ENCODE measurements around the gene GIN1.
"Not testable (repeated sequence)": the region's sequence is repeated elsewhere in the genome, so short reads cannot be mapped to it uniquely, and the experiment has no call there.

Gene GIN1, protein sequence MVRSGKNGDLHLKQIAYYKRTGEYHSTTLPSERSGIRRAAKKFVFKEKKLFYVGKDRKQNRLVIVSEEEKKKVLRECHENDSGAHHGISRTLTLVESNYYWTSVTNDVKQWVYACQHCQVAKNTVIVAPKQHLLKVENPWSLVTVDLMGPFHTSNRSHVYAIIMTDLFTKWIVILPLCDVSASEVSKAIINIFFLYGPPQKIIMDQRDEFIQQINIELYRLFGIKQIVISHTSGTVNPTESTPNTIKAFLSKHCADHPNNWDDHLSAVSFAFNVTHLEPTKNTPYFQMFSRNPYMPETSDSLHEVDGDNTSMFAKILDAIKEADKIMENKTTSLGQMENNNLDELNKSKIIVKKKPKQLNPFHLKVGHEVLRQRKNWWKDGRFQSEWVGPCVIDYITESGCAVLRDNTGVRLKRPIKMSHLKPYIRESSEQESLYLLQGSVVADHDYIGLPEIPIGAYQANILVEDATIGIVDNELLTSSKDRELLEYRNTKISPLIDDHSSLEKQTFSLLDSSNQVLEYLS

DNA sequence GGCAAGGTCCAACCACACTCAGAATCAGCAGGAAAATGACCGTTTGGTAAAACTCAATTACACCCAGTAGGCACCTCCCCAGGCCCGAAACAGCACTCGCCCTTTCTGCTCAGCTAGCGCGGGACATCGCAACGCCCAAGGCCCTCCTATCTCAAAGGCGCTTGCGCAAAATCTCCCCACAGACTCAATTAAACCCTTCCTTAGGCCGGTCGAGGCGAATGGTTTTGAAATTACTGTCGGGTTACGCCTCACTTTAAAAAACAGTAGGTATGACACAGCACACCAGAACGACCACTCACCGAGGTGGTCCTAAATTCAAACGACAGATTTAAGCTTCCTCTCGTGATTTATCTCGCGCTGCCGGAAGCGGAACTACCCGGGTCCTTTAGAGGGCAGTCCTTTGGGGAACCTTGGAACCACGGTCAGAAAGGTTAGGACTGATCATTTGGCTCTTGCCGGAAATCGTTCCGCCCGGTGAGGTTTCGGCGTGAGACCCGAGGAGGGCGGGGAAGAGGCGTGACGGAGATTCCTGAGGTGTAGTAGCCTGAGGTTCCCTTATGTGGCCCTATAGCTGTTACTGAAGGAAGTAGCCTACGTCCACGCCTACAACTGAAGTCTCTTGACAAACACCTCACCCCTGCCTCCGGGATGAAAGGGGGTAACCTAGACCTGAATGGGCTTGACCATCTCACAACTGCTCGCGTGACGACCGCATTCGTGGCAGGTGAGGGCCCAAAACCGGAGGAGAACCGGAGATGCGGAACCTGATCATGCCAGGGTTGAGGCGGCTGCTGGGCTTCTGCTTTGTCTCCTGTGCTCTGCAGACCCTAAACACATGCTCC is at the start of gene GIN1, which contains the start of gene PPIP5K2:
GIN1 (minus strand) TSS at position 374 of the 842 bp plus-strand sequence. CDS start 11,431 bp downstream, outside the sequence.
PPIP5K2 (plus strand) TSS at position 537 of the 842 bp plus-strand sequence. CDS start 9,289 bp downstream, outside the sequence.
- DNase-seq = peak; percentile 96

DNA sequence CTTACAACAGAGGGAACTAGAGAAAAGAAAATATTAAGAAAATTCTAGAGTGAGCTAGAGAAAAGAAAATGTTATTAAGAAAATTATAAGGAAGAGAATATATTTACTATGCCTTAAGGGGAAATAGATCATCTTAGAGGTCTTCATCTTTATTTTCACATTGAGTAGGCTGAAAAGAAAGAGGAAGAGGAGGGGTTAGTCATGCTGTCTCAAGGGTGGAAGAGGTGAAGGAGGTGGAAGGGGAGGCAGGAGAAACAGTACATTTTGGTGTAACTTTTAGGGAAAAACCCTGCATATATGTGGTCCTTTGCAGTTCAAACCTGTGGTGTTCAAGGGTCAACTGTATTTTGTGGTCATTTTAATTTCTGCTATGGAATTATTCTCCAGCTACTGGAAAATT is 46.8 kb upstream of the GIN1 start:
- DNase-seq = no peak

DNA sequence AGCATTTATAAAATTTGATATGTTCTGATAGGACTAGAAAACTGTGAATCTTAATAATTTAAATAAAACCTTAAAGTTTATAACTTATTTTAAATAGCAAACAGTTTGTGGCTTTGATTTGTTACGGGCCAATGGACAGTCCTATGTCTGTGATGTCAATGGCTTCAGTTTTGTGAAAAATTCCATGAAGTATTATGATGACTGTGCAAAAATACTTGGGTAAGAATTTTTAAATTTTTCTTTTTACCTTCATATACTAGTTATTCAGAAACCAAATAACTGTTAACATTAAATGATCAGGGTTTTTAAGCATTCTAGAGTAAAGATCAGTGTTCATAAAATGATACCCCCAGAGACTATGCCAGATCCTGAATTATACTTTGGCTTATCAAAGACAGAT is 31.2 kb upstream of the GIN1 start:
- no peak for DNase-seq

DNA sequence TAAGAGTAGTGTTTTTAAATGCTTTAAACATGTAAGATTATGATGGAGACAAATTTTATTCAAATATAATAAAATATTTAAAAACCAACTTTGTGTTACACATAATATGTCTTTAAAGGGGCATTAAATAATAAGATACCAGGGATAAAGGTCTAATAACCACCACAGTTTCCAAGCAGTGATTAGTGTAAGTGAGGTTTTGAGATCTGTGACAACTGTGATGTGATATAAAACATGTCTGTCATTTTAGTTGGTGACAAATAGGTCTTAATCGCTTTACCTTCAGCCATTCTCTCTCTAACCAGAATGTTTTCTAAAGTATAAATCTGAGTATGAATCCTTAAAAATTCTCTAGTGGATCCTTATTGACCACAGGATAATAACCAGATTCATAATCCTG is 28.3 kb upstream of the GIN1 start:
- no peak for DNase-seq

DNA sequence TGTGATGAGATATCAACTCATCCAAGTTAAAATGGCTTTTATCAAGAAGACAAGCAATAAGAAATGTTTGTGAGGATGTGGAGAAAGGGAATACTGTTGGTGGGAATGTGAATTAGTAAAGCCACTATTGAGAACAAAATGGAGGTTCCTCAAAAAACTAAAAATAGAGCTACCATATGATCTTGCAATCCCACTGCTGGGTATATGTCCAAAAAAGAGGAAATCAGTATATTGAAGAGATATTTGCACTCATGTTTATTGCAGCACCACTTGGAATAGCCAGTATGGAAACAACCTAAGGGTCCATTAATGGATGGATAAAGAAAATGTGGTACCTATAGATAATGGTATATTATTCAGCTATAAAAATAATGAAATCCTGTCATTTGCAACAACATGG is 25.3 kb upstream of the GIN1 start:
- DNase-seq = no peak

DNA sequence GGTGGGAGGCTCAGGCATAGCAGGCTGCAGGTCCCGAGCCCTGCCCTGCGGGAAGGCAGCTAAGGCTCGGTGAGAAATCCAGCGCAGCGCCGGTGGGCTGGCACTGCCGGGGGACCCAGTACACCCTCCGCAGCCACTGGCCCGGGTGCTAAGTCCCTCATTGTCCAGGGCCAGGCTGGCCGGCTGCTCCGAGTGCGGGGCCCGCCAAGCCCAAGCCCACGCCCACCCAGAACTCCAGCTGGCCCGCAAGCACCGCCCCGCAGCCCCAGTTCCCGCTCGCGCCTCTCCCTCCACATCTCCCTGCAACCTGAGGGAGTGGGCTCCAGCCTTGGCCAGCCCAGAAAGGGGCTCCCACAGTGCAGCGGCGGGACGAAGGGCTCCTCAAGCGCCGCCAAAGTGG is 22.2 kb upstream of the GIN1 start:
- DNase-seq = not testable (repeated sequence)

DNA sequence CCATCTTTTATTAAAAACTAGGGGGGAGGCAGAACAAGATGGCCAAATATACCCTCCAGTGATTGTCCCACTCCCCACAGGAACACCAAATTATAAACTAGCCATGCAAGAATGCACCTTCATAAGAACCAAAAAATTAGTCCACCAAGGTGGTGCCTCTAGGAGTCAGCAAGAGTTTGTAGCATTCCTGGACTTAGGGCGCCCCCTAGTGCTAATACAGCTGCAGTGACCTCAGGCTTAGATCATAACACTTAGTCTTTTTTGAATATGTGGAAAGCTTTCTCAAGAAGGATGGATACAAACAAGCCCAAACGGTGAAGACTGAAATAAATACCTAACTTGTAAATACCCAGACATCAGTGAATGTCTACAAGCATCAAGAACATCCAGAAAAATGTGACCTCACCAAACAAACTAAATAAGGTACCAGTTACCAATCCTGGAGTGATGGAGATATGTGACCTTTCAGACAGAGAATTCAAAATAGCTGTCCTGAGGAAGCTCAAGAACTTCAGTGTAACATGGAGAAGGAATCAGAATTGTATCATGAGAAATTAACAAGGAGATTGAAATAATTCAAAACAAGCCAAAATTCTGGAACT is 19.4 kb upstream of the GIN1 start:
- peak; percentile 77 for DNase-seq

DNA sequence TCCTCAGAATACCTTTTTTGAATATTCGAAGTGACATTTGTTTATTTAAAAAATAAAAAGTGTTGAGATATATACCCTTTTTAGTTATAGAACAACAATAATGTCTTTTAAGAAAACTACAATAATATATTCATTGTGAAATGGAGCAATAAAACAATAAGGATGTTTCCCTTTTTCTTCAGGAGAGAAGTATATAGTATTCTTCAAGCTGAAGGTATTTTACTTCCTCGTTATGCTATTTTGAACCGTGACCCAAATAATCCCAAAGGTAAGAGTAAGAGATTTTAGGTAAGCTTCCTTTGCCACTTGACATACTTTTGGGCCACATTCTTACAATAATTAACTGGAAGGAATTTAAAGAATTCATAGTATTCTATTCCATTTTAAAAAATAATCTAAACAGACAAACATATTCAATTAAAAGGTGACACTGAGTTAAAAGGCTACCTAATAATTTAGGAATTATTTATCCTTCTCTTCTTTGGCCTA is 18.3 kb upstream of the GIN1 start:
- no peak for DNase-seq

DNA sequence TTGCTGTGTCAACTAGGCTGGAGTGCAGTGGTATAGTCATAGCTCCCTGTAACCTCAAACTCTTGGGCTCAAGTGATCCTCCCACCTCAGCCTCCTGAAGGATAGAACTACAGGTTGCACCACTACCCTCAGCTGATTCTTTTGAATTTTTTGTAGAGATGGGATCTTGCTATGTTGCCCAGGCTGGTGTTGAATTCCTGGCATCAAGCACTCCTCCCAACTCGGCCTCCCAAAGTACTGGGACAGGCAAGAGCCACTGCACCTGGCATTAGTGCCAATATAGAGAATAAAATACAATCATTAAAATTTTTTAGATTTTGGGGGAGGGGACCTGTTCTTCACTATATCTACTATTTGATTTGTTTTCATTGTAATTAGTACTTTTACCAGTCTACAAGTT is 15.5 kb upstream of the GIN1 start:
- no peak for DNase-seq

DNA sequence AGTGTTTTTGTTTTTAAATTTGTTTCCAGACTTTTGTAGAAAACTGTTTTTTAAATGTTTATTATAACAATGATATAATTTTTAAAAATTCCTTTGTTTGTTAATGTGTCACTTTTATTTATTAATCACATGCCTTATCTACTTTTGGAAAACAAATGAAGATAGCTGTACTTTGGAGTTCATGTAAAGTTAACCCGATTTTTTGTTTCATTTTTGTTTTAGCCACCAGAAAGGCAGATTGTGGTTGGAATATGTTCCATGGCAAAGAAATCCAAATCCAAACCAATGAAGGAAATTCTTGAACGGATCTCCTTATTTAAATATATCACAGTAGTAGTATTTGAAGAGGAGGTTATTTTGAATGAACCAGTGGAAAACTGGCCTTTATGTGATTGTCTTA is 13.3 kb upstream of the GIN1 start:
- no peak for DNase-seq

DNA sequence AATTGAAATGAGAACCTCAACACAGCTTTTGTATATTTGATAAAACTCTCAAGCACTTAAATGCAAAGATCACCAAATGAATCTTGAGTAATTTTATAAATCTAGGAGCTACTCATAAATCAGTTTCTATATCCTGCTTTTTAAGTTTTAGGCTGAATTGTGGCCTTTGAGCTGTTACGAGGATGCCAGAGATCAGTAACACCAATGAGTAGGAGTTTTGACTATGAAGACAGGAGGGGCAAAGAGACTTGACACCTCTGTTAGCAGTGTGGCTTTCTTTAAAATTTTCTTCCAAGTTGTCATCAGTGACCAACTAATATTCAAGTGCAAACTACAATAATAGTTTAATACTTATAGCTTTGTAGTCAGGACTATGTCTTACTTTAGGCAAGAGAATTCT is 12.7 kb upstream of the GIN1 start:
- no peak for DNase-seq

DNA sequence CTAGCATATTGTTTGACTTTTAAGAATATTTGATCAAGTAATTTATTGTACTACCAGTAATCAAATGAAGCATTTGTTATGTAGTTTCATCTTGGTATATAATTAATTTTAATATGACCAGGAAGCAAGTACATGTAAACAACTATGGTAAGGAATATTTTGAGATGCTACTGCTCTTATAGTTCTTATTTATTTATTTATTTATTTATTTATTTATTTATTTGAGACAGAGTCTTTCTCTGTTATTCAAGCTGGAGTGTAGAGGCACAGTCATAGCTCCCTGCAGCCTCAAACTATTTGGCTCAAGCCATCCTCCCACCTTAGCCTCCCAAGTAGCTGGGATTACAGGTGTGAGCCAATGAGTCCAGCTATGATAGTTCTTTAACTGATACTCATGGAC is 8.3 kb upstream of the GIN1 start:
- DNase-seq = no peak

DNA sequence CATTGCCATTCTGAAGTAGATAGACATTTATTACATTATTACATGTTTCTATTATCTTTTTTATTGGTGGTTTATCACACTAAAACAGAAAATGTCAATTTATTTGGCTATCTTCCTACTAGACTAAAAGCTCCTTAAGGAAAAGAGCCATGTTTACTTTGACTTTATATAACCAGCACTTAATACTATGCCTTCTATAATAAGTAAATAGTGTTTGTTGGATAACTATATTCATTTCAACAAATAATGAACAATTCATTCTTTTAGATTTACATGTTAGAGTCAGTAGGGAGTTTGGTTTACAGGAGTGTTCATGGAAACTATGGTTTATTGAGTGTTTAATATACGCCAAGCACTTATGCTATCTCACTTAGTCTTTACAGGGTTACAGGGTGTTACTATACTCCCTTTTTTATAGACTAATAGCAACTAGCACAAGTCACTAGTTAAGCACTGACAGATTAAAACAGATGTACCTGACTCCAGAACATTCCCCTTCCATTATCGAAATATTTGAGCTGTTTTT is 7.4 kb upstream of the GIN1 start:
- DNase-seq = no peak

DNA sequence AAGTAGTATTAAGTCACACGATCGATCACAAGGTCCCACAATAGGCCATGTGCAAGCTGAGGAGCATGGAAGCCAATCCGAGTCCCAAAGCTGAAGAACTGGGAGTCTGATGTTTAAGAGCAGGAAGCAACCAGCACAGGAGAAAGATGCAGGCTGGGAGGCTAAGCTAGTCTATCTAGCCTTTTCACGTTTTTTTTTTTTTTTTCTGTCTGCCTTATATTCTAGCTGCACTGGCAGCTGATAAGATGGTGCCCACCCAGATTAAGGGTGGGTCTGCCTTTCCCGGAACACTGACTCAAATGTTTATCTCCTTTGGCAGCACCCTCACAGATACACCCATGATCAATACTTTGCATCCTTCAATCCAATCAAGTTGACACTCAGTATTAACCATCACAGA is 6.6 kb upstream of the GIN1 start:
- DNase-seq = no peak

DNA sequence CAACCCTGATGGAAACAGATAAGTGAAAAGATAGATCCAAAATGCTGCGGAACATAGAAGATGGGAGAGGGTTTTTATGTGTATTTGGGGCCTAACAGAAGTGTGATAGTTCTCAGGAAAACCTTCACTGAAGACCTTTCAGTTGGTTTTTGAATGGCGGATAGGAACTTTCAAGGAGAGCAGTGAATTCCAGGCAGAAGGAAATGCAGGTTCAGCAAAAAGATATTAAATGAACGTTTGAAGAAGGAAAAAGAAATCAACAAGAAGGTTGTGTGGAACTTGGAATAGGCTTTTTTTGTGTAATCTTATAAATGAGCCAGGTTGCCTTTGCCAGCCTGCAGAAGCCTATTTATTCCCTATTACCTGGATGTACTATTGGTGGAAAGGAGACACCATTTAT is 2.3 kb upstream of the GIN1 start:
- DNase-seq = no peak

DNA sequence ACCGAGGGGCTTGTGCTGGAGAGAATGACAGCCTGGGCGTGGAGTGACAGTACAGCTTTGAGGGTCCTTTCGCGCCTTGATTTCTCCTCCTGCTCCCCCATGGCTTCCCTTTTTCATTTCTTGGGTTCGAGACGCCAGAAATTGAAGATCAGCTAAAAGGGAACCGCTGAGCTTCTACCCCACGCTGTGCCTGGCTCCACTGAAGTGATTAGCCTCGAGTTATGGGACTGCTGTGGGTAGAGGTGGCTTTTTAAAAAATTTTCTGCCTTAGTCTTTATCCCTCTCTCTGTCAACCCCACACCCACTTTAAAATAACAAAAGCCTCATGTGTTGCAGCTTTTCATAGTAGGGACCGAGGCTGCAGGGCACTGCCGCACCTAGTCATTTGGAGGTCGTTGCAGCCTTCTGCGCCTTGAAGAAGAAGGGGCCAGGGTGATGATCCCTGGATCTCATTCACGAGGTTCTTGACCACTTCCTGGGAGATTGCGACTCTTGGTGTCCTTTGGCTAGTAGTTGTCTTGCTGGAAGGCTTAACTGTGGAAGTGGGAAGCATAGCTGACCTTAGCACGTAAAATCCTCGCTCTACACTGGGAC is 766 bp upstream of the GIN1 start:
- DNase-seq = no peak

DNA sequence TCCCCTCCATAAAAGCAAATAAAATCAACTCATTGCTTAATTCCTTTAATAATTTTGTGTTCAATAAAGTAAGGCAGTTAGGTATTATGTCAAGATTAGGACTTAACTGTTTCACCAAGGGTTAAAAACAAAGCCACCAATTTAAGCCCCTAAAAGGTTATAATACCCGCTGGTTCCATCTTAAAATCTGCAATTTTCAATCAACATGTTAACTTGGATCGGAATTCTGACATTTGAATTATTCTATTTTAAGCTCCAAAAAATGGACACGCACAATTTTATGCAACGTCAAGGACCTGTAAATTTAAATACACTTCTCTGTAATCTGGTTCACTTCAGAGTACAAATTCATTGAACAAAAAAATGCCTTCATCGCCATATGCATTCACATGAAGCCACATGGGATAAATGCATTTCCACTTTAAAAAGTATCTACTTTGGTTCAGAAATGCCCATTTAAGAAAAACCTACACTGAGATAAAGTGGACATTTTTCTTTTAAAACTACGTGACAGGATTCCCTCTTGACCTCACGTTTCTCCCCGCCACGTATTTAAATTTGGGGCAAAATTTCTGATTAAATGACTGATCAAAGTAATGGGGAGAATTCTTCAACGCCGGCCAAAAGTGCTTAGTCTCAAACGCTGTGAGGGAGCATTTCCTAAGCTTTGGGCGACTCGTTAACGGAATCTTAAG is 721 bp downstream of the GIN1 start:
- no peak for DNase-seq

DNA sequence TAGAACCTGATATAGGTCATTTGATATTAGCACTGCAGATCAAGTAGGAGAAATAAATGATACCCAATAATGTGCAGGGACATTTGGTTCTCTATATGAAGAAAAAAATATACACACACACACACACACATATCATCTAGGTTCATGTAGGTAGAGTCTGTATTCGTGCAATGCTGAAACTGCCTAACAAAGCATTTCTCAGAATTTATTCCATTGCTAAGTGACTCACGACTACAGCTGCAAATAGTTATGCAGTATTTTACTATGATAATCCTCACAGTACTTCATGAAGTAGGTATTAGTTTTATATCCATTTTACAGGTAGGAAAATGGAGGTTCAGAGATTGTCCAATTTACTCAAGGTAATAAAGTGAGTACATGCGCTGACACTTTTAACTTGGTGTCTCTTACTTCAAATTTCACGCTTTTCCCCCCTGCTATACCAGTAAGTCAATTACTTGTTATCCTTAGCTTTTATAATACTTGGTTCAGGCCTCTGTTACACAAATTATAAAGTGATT is 2.4 kb downstream of the GIN1 start:
- no peak for DNase-seq

DNA sequence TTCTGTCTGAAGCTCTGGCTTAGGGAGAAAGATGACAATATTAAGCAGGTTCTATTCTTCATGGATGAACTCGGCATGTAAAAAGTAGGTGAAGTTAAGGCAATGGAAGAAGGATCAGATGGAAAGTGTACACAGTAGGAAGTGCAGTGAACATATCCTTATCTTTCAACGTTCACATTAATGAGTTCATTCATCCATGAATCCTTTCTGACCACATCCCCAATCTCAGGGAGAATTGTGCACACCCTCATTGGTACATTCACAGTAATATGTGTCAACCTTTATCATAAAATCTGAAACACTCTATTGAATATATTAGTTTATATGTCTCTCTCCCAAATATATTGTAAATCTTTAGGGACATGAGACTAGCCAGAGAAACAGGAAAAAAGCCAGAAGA is 5.5 kb downstream of the GIN1 start:
- DNase-seq = no peak

DNA sequence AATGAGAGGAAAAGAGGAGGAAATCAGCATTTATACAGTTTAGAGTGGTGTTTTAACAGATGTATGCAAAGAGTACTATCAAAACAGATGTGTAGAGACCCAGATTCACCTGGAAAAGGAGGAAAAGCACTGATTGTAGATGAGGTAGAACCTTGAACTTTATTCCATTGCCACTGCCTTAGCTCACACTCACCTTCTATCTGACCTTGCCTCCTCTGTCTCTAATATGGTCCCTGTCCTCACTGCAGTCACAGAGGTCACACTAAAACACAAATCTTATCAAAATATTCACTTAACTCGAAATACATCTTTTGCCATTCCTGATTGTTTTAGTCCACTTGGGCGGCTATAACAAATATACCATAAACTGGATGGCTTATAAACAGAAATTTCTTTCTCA is 7.0 kb downstream of the GIN1 start:
- no peak for DNase-seq

DNA sequence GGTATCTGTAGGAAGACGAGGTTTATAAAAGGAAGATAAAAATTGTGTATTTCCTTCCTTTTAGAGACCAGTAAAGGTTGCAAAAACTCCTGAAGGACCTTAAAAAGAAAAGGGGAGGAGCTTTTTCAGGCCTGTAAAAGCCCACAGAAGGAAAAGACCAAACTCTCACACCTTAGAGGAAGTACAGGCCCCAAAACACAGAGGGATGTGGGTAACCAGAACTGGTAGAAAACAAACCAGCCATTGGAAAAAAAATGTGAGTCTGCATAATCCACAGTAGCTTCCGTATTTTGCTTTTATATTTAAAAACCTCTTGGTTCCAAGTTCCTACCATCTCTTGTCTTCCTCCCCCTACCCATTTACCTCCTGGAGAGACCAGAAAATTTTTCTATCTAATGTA is 8.5 kb downstream of the GIN1 start:
- DNase-seq = no peak

DNA sequence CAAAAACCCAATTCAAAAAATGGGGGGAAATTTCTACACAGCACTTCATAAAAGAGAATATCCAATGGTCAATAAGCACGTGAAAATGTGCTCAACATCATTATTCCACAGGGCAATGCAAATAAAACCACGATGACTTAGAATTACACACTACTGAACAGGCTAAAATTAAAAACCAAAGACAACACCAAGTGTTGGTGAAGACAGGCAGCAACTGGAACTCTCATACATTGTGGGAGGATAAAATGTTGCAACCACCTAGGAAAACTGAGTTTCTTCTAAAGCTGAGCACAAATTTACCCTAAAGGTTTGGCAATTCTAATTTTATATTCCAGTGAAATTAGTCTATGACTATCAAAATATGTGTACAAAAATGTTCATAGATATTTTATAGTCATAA is 9.5 kb downstream of the GIN1 start:
- no peak for DNase-seq

All from CD4-positive, alpha-beta T cell treated with Interleukin-15 for 1 hour (primary cell).